ENCODE results near the gene FANCC.
"Not testable (repeated sequence)": the region's sequence is repeated elsewhere in the genome, so short reads cannot be mapped to it uniquely, and the experiment has no call there.

Gene FANCC

GRCh38 chr9:95225726-95226106 lies 91.8 kb downstream of the FANCC start:
- no peak for DNase-seq

GRCh38 chr9:95225076-95225725 lies 92.3 kb downstream of the FANCC start:
- no peak for DNase-seq

- no peak for DNase-seq
Observed at GRCh38 chr9:95224376-95225019, 93.0 kb downstream of the FANCC start.

DNA sequence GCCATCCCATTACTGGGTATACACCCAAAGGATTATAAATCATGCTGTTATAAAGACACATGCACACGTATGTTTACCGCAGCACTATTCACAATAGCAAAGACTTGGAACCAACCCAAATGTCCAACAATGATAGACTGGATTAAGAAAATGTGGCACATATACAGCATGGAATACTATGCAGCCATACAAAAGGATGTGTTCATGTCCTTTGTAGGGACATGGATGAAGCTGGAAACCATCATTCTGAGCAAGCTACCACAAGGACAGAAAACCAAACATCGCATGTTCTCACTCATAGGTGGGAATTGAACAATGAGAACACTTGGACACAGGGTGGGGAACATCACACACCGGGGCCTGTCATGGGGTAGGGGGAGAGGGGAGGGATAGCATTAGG lies 97.2 kb downstream of the FANCC start:
- DNase-seq: not testable (repeated sequence)

GRCh38 chr9:95218773-95219172 lies 98.7 kb downstream of the FANCC start:
- peak; percentile 2 for DNase-seq

DNA sequence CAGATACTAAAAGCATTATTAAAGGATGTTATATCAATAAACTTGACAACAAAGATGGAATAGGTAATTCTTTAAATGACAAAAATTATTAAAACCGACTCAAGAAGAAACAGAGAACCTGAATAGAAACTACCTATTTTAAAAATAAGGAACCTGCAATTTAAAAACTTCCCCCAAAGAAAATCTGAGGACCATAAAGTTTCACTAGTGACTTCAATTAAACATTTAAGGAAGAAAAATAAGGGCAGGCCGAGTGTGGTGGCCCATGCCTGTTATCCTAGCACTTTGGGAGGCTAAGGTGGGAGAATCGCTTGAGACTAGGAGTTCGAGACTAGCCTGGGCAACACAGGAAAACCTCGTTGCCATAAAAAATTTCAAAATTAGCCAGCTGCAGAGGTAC lies 99.6 kb downstream of the FANCC start:
- DNase-seq: no peak

- no peak for DNase-seq
Observed at GRCh38 chr9:95215336-95215898, 102.1 kb downstream of the FANCC start.

DNA sequence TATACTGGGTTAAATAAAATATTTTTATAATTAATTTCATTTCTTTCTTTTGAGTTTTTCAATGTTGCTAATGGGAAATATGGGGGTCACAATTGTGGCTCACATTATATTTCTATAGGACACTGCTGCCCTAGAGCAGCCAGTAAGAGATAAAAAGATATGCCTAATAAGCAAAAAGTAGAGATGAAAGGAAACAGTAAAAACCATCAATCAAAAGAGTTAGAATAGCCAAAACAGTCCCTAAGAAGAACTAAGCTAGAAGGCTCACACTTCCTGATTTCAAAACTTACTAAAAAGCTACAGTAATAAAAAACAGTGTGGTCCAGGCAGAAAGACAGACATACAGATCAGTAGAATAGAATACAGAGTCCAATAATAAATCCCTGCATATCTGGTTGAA lies 104.4 kb downstream of the FANCC start:
- DNase-seq: no peak

- no peak for DNase-seq
Observed at GRCh38 chr9:95211028-95211427, 106.5 kb downstream of the FANCC start.

DNA sequence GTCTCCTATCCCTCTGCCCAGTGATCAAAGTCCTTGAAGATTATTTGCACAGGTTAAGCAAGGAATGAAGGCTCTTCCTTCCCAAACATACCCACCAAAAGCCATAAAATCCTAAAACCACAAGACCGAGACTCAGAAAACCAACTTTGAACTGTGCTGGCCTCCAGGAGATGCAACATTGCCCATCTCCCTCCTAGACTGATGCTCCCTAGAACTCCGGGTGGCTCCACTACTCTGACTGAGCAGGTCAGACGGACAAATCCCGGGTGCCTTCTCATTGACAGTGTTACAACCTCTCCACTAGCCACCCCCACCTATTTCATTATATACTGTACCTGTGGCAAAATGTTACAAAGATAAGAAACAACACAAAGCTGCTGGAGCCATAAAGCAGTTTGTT lies 110.1 kb downstream of the FANCC start:
- no peak for DNase-seq

DNA sequence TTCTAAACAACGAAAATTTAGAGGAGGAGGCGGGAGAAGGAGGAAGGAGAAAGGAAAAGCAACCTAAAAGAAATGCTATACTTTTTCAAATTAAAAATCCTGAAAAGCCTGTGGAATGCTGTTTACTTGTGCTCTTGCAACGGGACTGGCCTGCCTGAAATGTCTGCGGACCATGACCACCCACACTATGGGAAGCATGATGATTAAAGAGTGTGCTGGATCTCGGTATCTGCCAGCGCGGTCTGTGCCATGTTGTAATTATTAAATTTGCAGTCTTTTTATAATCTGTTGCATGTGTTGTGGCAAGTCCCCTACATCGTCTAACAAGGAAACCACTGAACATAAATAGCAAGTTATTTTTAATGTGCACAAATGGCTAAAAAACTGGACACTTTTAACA lies 111.4 kb downstream of the FANCC start:
- DNase-seq: no peak

GRCh38 chr9:95204710-95205109 lies 112.8 kb downstream of the FANCC start:
- DNase-seq: no peak

- DNase-seq: no peak
Observed at GRCh38 chr9:95204310-95204709, 113.2 kb downstream of the FANCC start.

DNA sequence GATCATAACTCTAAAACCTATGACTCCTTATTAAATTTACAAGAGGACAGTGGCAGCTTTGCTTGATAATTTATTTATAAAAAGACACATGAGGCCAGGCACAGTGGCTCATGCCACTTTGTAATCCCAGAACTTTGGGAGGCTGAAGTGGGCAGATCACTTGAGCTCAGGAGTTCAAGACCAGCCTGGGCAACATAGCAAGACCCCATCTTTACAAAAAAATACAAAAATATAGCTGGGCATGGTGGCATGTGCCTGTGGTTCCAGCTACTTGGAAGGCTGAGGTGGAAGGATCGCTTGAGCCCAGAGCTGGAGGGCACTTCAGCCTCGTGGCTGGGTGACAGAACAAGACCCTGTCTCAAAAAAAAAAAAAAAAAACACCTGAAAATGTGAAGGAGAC lies 114.5 kb downstream of the FANCC start:
- not testable (repeated sequence) for DNase-seq

DNA sequence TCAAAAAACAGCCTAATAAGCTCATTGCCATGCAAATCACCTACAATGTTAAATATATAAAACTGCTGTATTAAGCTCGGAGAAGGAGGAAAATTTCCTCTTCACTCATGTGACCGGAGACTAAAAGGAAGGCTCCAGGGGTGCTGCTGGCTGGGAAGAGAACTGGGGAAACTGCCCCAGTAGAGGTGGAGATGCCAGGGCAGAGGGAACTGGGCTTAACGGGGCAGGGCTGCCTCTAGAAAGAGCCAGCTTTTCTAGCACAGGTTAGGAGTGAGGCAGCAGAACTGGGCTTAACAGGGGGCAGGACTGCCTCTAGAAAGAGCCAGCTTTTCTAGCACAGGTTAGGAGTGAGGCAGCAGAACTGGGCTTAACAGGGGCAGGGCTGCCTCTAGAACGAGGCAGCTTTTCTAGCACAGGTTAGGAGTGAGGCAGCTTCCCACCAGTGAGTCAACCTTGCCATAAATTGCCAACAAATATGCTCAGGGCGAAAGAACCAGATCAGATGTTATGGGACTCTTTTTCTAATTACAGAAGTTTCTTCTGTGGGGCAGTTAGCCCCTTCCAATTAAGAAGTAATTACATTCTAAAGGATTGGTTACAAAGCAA lies 115.3 kb downstream of the FANCC start:
- no peak for DNase-seq

GRCh38 chr9:95201206-95201605 lies 116.3 kb downstream of the FANCC start:
- DNase-seq: no peak

DNA sequence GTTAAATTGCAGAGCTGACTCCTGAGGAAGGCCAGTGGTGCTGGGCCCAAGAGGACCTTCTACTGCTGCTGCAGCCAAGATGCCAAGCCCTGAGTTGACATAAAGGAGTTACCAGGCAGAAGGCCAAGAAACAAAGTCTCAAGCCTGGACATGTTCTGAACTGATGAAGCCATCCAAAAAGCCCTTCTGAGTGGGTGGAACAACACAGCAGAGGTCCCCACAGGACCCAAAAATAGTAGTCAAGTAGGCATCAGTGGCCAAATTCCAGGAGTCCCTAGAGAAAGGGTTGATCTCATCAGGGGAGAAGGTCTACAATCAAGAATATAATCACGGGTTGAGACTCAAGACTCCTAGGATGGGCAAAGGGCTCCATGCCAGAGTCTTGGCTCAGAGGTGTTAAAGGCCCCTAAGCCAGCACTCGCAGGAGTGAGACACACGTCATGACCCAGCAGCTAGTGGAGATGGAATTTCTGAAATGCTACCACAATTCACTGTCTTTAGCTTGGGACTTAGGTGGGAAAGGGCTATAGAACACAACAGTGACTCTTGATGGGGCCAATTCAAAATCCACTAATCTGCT lies 119.7 kb downstream of the FANCC start:
- no peak for DNase-seq

GRCh38 chr9:95193480-95193879 lies 124.0 kb downstream of the FANCC start:
- DNase-seq: no peak

DNA sequence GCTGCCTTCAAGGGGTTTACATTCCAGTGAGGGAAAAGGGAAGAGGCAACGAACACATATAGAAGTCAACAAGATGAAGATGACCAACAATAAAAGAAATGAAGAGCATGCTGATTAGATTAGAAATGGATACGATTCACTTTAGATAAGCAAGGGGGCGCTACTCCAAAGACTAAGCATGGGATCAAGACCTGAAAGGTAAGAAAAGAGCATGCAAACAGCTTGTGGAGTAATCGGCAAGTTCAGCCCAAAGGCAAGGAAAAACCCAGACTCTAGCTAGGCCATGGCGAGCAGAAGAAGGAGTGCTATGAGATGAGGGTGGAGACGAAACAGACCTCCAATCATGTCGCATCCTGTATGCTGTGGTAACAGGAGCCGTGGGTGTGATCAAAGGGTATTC lies 124.4 kb downstream of the FANCC start:
- DNase-seq: no peak

GRCh38 chr9:95192631-95193030 lies 124.9 kb downstream of the FANCC start:
- no peak for DNase-seq

- DNase-seq: no peak
Observed at GRCh38 chr9:95190413-95190812, 127.1 kb downstream of the FANCC start.

- no peak for DNase-seq
Observed at GRCh38 chr9:95189251-95190098, 128.0 kb downstream of the FANCC start.

GRCh38 chr9:95188459-95188858 lies 129.1 kb downstream of the FANCC start:
- no peak for DNase-seq
